HG03432 (cell line): ENCODE results near the gene DNAJB8.

Experiments used
- ATAC-seq: cut with Tn5 transposase; IDR thresholded peaks from one replicate; pipeline ENCODE4 v1.9.1; 2021; ENCODE audit warnings: mild to moderate bottlenecking, moderate library complexity; ENCODE audit not compliant: unreplicated experiment

The DNAJB8 gene

GRCh38 chr3:128484404-128485281 lies 18.0 kb upstream of the DNAJB8 start:
- no peak for ATAC-seq

GRCh38 chr3:128483657-128484403 lies 17.1 kb upstream of the DNAJB8 start:
- ATAC-seq, result no peak

GRCh38 chr3:128482666-128483656 lies 16.3 kb upstream of the DNAJB8 start:
- no peak for ATAC-seq

GRCh38 chr3:128482175-128482574 lies 15.5 kb upstream of the DNAJB8 start:
- ATAC-seq, result no peak

- no peak for ATAC-seq
Observed at GRCh38 chr3:128481438-128481942, 14.8 kb upstream of the DNAJB8 start.

GRCh38 chr3:128480717-128481437 lies 14.2 kb upstream of the DNAJB8 start:
- ATAC-seq, result no peak

- ATAC-seq, result no peak
Observed at GRCh38 chr3:128480278-128480677, 13.6 kb upstream of the DNAJB8 start.

GRCh38 chr3:128479558-128480086 lies 12.9 kb upstream of the DNAJB8 start:
- ATAC-seq, result no peak

GRCh38 chr3:128478576-128479506 lies 12.2 kb upstream of the DNAJB8 start:
- ATAC-seq, result no peak

GRCh38 chr3:128476659-128477058 lies 10.0 kb upstream of the DNAJB8 start:
- no peak for ATAC-seq

- no peak for ATAC-seq
Observed at GRCh38 chr3:128475355-128475754, 8.7 kb upstream of the DNAJB8 start.

GRCh38 chr3:128473737-128474136 lies 7.0 kb upstream of the DNAJB8 start:
- ATAC-seq, result no peak

GRCh38 chr3:128473180-128473519 lies 6.5 kb upstream of the DNAJB8 start:
- ATAC-seq, result no peak

GRCh38 chr3:128472449-128473179 lies 5.9 kb upstream of the DNAJB8 start:
- ATAC-seq, result no peak

GRCh38 chr3:128471720-128472119 lies 5.0 kb upstream of the DNAJB8 start:
- no peak for ATAC-seq

GRCh38 chr3:128471110-128471509 lies 4.4 kb upstream of the DNAJB8 start:
- ATAC-seq, result no peak

GRCh38 chr3:128470134-128470899 lies 3.6 kb upstream of the DNAJB8 start:
- ATAC-seq, result no peak
